Stimulated activated CD4-positive, alpha-beta T cell treated with anti-CD3 and anti-CD28 coated beads, Interleukin-1b, Interleukin-23, amount 100 ng/mL, for 4 hours (primary cell): ENCODE data around the gene GOLGB1.
"Not testable (repeated sequence)": the region's sequence is repeated elsewhere in the genome, so short reads cannot be mapped to it uniquely, and the experiment has no call there.

Experiments
- DNase-seq, 2 donors: peaks; one replicate each; pipeline ENCODE4 v3.0.0-alpha.2; 2020; ENCODE audit warnings: low read depth in 2 of 2

GOLGB1 gene

GRCh38 chr3:121749276-121750086 is at the start of gene GOLGB1:
Gene GOLGB1, minus strand, starts transcription at chr3:121749741. Its CDS starts 18,770 bp downstream, at chr3:121730971.
- peak; percentile 80 to 81 for DNase-seq

- no peak for DNase-seq
These were observed 47.4 kb upstream of the GOLGB1 start for GRCh38 chr3:121796970-121797369.

- DNase-seq = no peak
These were observed 44.9 kb upstream of the GOLGB1 start for GRCh38 chr3:121794264-121794983.

GRCh38 chr3:121793078-121793477 is 43.5 kb upstream of the GOLGB1 start:
- DNase-seq = no peak

- no peak for DNase-seq
These were observed 36.9 kb upstream of the GOLGB1 start for GRCh38 chr3:121786485-121786884.

- not testable (repeated sequence) for DNase-seq
These were observed 33.2 kb upstream of the GOLGB1 start for GRCh38 chr3:121782784-121783183.

GRCh38 chr3:121781611-121782010 is 32.1 kb upstream of the GOLGB1 start:
- no peak for DNase-seq

- DNase-seq = not testable (repeated sequence)
These were observed 25.6 kb upstream of the GOLGB1 start for GRCh38 chr3:121775095-121775494.

- DNase-seq = no peak
These were observed 19.7 kb upstream of the GOLGB1 start for GRCh38 chr3:121769246-121769645.

- DNase-seq = no peak
These were observed 18.9 kb upstream of the GOLGB1 start for GRCh38 chr3:121768452-121768851.

- no peak for DNase-seq
These were observed 10.1 kb upstream of the GOLGB1 start for GRCh38 chr3:121759541-121760202.

- no peak for DNase-seq
These were observed 9.3 kb upstream of the GOLGB1 start for GRCh38 chr3:121758727-121759450.

- no peak for DNase-seq
These were observed 8.4 kb upstream of the GOLGB1 start for GRCh38 chr3:121757812-121758545.

- DNase-seq = no peak
These were observed 7.7 kb upstream of the GOLGB1 start for GRCh38 chr3:121757087-121757811.

- DNase-seq = no peak
These were observed 3.2 kb upstream of the GOLGB1 start for GRCh38 chr3:121752772-121753171.

GRCh38 chr3:121752261-121752660 is 2.7 kb upstream of the GOLGB1 start:
- no peak for DNase-seq

GRCh38 chr3:121750087-121750415 is 510 bp upstream of the GOLGB1 start:
- DNase-seq = no peak

- DNase-seq = no peak
These were observed 763 bp downstream of the GOLGB1 start for GRCh38 chr3:121748680-121749275.

GRCh38 chr3:121747976-121748375 is 1.6 kb downstream of the GOLGB1 start:
- DNase-seq = no peak

- not testable (repeated sequence) for DNase-seq
These were observed 6.4 kb downstream of the GOLGB1 start for GRCh38 chr3:121743106-121743505.
